PC-3 (cell line): Measurements from ENCODE around the gene IQCC. TPM values are rescaled to one million over a fixed set of nuclear protein-coding genes. Genes with fewer than 3 reads are reported as not detected.
A peak's percentile ranks its signal among the peaks of the same experiment; 100 is the strongest.

Source experiments
- ATAC-seq: fragments of 200-7000 bp; cut with Tn5 transposase; 2 replicates; pipeline ENCODE4 v1.9.1; 2020; ENCODE audit warnings: mild to moderate bottlenecking, moderate library complexity
- BruUV-seq: library from RNA; stranded (reverse); fragments of 400-500 nt; replicated peaks from 2 replicates; lab custom pipeline; 2021; lab: Mats Ljungman, UMichigan
- CTCF ChIA-PET: fragments of 300-600 bp; sonication (Branson Sonifier 250); formaldehyde crosslinking; loops from one replicate; lab custom pipeline; 2022; ENCODE audit warnings: antibody characterized with exemption; lab: Charles Lee
- POLR2A ChIA-PET: fragments of 300-600 bp; sonication (Branson Sonifier 250); formaldehyde crosslinking; loops from one replicate; lab custom pipeline; 2022; ENCODE audit warnings: antibody characterized with exemption; ENCODE audit not compliant: unreplicated experiment; lab: Charles Lee
- DNase-seq: peaks from one replicate; pipeline ENCODE4 v3.0.0-alpha.2; 2015
- H2AFZ ChIP-seq: fragments of 300-600 bp; sonication (generic); 2 replicates; pipeline ENCODE4 v1.6.0; 2016; ENCODE audit warnings: antibody characterized with exemption, low read length
- H3F3A ChIP-seq: fragments of 300-600 bp; sonication (generic); one replicate; pipeline ENCODE4 v1.6.0; 2017; ENCODE audit warnings: antibody characterized with exemption, low read length, control low read depth, mild to moderate bottlenecking; ENCODE audit not compliant: unreplicated experiment
- H3K27ac ChIP-seq: fragments of 300-600 bp; sonication (generic); 2 replicates; pipeline ENCODE4 v1.5.1; 2016; ENCODE audit warnings: mild to moderate bottlenecking, low read length
- H3K27me3 ChIP-seq: fragments of 300-600 bp; sonication (generic); 2 replicates; pipeline ENCODE4 v1.6.1; 2016; ENCODE audit warnings: low read length, mixed read lengths
- H3K36me3 ChIP-seq: fragments of 300-600 bp; sonication (generic); 2 replicates; pipeline ENCODE4 v1.6.1; 2016; ENCODE audit warnings: low read depth, mixed run types, low read length, mixed read lengths
- H3K4me1 ChIP-seq: fragments of 300-600 bp; sonication (generic); 2 replicates; pipeline ENCODE4 v1.5.1; 2016; ENCODE audit warnings: low read length; ENCODE audit not compliant: insufficient read depth
- H3K4me2 ChIP-seq: fragments of 300-600 bp; sonication (generic); 2 replicates; pipeline ENCODE4 v1.6.0; 2016; ENCODE audit warnings: low read length
- H3K4me3 ChIP-seq: fragments of 300-600 bp; sonication (generic); 2 replicates; pipeline ENCODE4 v1.5.1; 2016; ENCODE audit warnings: mild to moderate bottlenecking, low read length, mixed read lengths
- H3K79me2 ChIP-seq: fragments of 300-600 bp; sonication (generic); 2 replicates; pipeline ENCODE4 v1.6.1; 2017; ENCODE audit warnings: low read length, mixed read lengths
- H3K9ac ChIP-seq: fragments of 300-600 bp; sonication (generic); 2 replicates; pipeline ENCODE4 v1.6.0; 2016; ENCODE audit warnings: mild to moderate bottlenecking, low read length
- H3K9me2 ChIP-seq: fragments of 300-600 bp; sonication (generic); replicated peaks from 2 replicates; pipeline ENCODE4 v1.6.1; 2016; ENCODE audit warnings: mixed run types, low read length, mixed read lengths
- H3K9me3 ChIP-seq: fragments of 300-600 bp; sonication (generic); 2 replicates; pipeline ENCODE4 v1.6.1; 2016; ENCODE audit warnings: low read length, mixed read lengths
- H4K20me1 ChIP-seq: fragments of 300-600 bp; sonication (generic); 2 replicates; pipeline ENCODE4 v1.6.1; 2016; ENCODE audit warnings: low read length, mixed read lengths
- CTCF ChIP-seq: fragments of 300-600 bp; sonication (generic); conservative IDR thresholded peaks from 2 replicates; pipeline ENCODE4 v1.5.1; 2017; ENCODE audit warnings: antibody characterized with exemption, low read depth, mild to moderate bottlenecking, low read length
- EZH2 ChIP-seq: fragments of 300-600 bp; sonication (generic); IDR thresholded peaks from one replicate; pipeline ENCODE4 v1.6.1; 2017; ENCODE audit warnings: antibody characterized with exemption, mild to moderate bottlenecking, low read length; ENCODE audit not compliant: unreplicated experiment
- EZH2phosphoT487 ChIP-seq: fragments of 300-600 bp; sonication (generic); IDR thresholded peaks from 2 replicates; pipeline ENCODE4 v1.6.1; 2018; ENCODE audit warnings: mild to moderate bottlenecking, antibody characterized with exemption, low read length, borderline replicate concordance
- intact Hi-C: fragments of 100-400 bp; cut with micrococcal nuclease; formaldehyde crosslinking; loops from 2 replicates; pipeline ENCODE4 v1.9.0; 2023
- total RNA-seq: library from RNA; depleted of rRNA; stranded (reverse); fragments of >200 nt; gene quantifications from 2 replicates; pipeline ENCODE4 v1.2.3, GENCODE V29; 2014

The IQCC gene
- total RNA-seq, 1 experiment from 2014 or later, result 8.5 TPM

GRCh38 chr1:32220746-32221580 lies 15.5 kb downstream of the IQCC start:
- peaks cover 55% of the 10 kb centered on the region for H3K79me2 ChIP-seq
- BruUV-seq, result no TSS peak
- peak overlapping the region; percentile 70; the same call in 1 of the 2 replicates for H3K27ac ChIP-seq
- peaks cover 6% of the 10 kb centered on the region for H3F3A ChIP-seq
- POLR2A ChIA-PET, result no interaction called here
- peak overlapping the region; percentile 98 for H3K9ac ChIP-seq
- DNase-seq (no peak), ATAC-seq (no peak)
- no peaks in the 10 kb centered on the region for H3K9me2 ChIP-seq
- CTCF ChIA-PET, result no interaction called here
- no peaks in the 10 kb centered on the region for H3K9me3 ChIP-seq
- H3K27me3 ChIP-seq, result no peaks in the 10 kb centered on the region
- TF ChIP-seq EZH2, result no peak
- no peak for TF ChIP-seq EZH2phosphoT487
- TF ChIP-seq CTCF, result no peak
- H3K4me1 ChIP-seq, result peaks cover 36% of the 10 kb centered on the region
- peak overlapping the region; percentile 86 for H3K4me3 ChIP-seq
- no peaks in the 10 kb centered on the region for H4K20me1 ChIP-seq
- intact Hi-C loops, result no loop called here
- peak overlapping the region; percentile 60; the same call in 1 of the 2 replicates for H2AFZ ChIP-seq
- peak overlapping the region; percentile 93 for H3K4me2 ChIP-seq
- peaks cover 22% of the 10 kb centered on the region for H3K36me3 ChIP-seq

- DNase-seq (no peak), ATAC-seq (no peak)
- H2AFZ ChIP-seq, result peak overlapping the region; percentile 60; the same call in 1 of the 2 replicates
- peaks cover 55% of the 10 kb centered on the region for H3K79me2 ChIP-seq
- peak overlapping the region; percentile 70 for H3K27ac ChIP-seq
- peaks cover 2% of the 10 kb centered on the region for H3F3A ChIP-seq
- H3K4me2 ChIP-seq, result peak overlapping the region; percentile 93
- peaks cover 24% of the 10 kb centered on the region for H3K36me3 ChIP-seq
- TSS peak; percentile 49 for BruUV-seq
- peak overlapping the region; percentile 86 for H3K4me3 ChIP-seq
- peak overlapping the region; percentile 98 for H3K9ac ChIP-seq
- no peaks in the 10 kb centered on the region for H4K20me1 ChIP-seq
- intact Hi-C loops, result no loop called here
- ChIA-PET CTCF (interaction anchor here (0.5 kb wide), 1 partner anchor 149 kb away, joined by 7 read pairs; the partner anchor contains the start of gene TMEM39B), POLR2A (interaction anchor here (0.6 kb wide), 1 partner anchor 68 kb away, joined by 4 read pairs; no protein-coding TSS in a partner anchor)
- no peaks in the 10 kb centered on the region for H3K9me2 ChIP-seq
- H3K9me3 ChIP-seq, result no peaks in the 10 kb centered on the region
- H3K27me3 ChIP-seq, result no peaks in the 10 kb centered on the region
- TF ChIP-seq EZH2phosphoT487, result no peak
- TF ChIP-seq EZH2, result no peak
- no peak for TF ChIP-seq CTCF
- H3K4me1 ChIP-seq, result peaks cover 30% of the 10 kb centered on the region
Measured at GRCh38 chr1:32221581-32221979, 16.1 kb downstream of the IQCC start.
